PC-9 (cell line): ENCODE results near the gene PRAMEF9. TPM values are rescaled to one million over a fixed set of nuclear protein-coding genes. Genes with fewer than 3 reads are reported as not detected.
"Not testable (repeated sequence)": the region's sequence is repeated elsewhere in the genome, so short reads cannot be mapped to it uniquely, and the experiment has no call there.

Experiments
- Bru-seq: library from RNA; stranded (reverse); fragments of 400-500 nt; gene quantifications from one replicate; lab custom pipeline; 2021; lab: Mats Ljungman, UMichigan
- BruChase-seq, 2 experiments: library from RNA; stranded (reverse); fragments of 400-500 nt; gene quantifications; one replicate each; lab custom pipeline; 2021; lab: Mats Ljungman, UMichigan
- BruUV-seq: library from RNA; stranded (reverse); fragments of 400-500 nt; replicated peaks from 2 replicates; lab custom pipeline; 2021; lab: Mats Ljungman, UMichigan
- CTCF ChIA-PET: fragments of 300-600 bp; sonication (Branson Sonifier 250); formaldehyde crosslinking; loops from one replicate; lab custom pipeline; 2022; ENCODE audit warnings: antibody characterized with exemption; lab: Charles Lee
- POLR2A ChIA-PET: fragments of 300-600 bp; sonication (Branson Sonifier 250); formaldehyde crosslinking; loops from one replicate; lab custom pipeline; 2022; ENCODE audit warnings: antibody characterized with exemption; ENCODE audit not compliant: unreplicated experiment; lab: Charles Lee
- DNase-seq, 2 experiments: peaks; one replicate each; pipeline versions ENCODE4 v3.0.0 to v3.0.0-alpha.2; 2015 to 2022; ENCODE audit warnings: mixed read lengths in 1 of 2
- H2AFZ ChIP-seq: fragments of 200-600 bp; sonication (generic); 2 replicates; pipeline ENCODE4 v1.8.1; 2017; ENCODE audit warnings: antibody characterized with exemption
- H3F3A ChIP-seq: fragments of 200-600 bp; sonication (generic); 2 replicates; pipeline ENCODE4 v1.8.1; 2017; ENCODE audit warnings: antibody characterized with exemption, mild to moderate bottlenecking, low read depth; ENCODE audit not compliant: insufficient read depth
- H3K27ac ChIP-seq: fragments of 200-600 bp; sonication (generic); 2 replicates; pipeline ENCODE4 v1.6.1; 2016; ENCODE audit warnings: mixed run types
- H3K27me3 ChIP-seq: fragments of 200-600 bp; sonication (generic); 2 replicates; pipeline ENCODE4 v1.6.1; 2016; ENCODE audit warnings: low read depth, mixed run types; ENCODE audit not compliant: insufficient read depth
- H3K36me3 ChIP-seq: fragments of 200-600 bp; sonication (generic); 2 replicates; pipeline ENCODE4 v1.6.1; 2016; ENCODE audit warnings: low read depth, mixed run types
- H3K4me1 ChIP-seq: fragments of 200-600 bp; sonication (generic); replicated peaks from 2 replicates; pipeline ENCODE4 v1.6.1; 2016; ENCODE audit warnings: mixed run types; ENCODE audit not compliant: insufficient read depth
- H3K4me2 ChIP-seq: fragments of 200-600 bp; sonication (generic); 2 replicates; pipeline ENCODE4 v1.6.1; 2017; ENCODE audit warnings: mixed run types
- H3K4me3 ChIP-seq: fragments of 200-600 bp; sonication (generic); 2 replicates; pipeline ENCODE4 v1.6.1; 2016; ENCODE audit warnings: mixed run types
- H3K79me2 ChIP-seq: fragments of 200-600 bp; sonication (generic); 2 replicates; pipeline ENCODE4 v1.6.1; 2017; ENCODE audit warnings: low read depth, mixed run types
- H3K9me2 ChIP-seq: fragments of 200-600 bp; sonication (generic); 2 replicates; pipeline ENCODE4 v1.8.1; 2017; ENCODE audit warnings: mild to moderate bottlenecking; ENCODE audit not compliant: insufficient read depth
- H3K9me3 ChIP-seq: fragments of 200-600 bp; sonication (generic); 2 replicates; pipeline ENCODE4 v1.8.1; 2016; ENCODE audit warnings: low read depth; ENCODE audit not compliant: insufficient read depth
- H4K20me1 ChIP-seq: fragments of 200-600 bp; sonication (generic); 2 replicates; pipeline ENCODE4 v1.8.1; 2017; ENCODE audit not compliant: insufficient read depth
- intact Hi-C: fragments of 100-400 bp; cut with micrococcal nuclease; formaldehyde crosslinking; loops from one replicate; pipeline ENCODE4 v1.10.0; 2022; ENCODE audit not compliant: unreplicated experiment
- long read RNA-seq: library from polyadenylated mRNA; stranded (forward); transcript quantifications from one replicate; pipeline ENCODE4 v2.0.0, GENCODE V29; 2022
- total RNA-seq: library from RNA; stranded (reverse); gene quantifications from 2 replicates; pipeline ENCODE4 v1.2.3, GENCODE V29; 2021

Gene PRAMEF9
- total RNA-seq (not detected in 2 replicates), Bru-seq, nascent RNA (not detected), BruChase-seq, experiment 1, labeled RNA remaining after a 2-hour chase (not detected), BruChase-seq, experiment 2, labeled RNA remaining after a 6-hour chase (not detected)
- long read RNA-seq, result 0 reads

GRCh38 chr1:13171548-13171947 is at the start of gene PRAMEF9:
TSS of gene PRAMEF9 (plus strand) at chr1:13171848. CDS start at chr1:13175281, 3,433 bp downstream.
- H3K9me3 ChIP-seq, result not testable (repeated sequence)

GRCh38 chr1:13155909-13156308 is 15.7 kb upstream of the PRAMEF9 start, which contains the start of gene PRAMEF26:
TSS of gene PRAMEF26 (minus strand) at chr1:13156009. CDS start at chr1:13153095, 2,914 bp downstream.
- H3K27me3 ChIP-seq, H3K27ac ChIP-seq, H3K4me3 ChIP-seq, H2AFZ ChIP-seq, H3K36me3 ChIP-seq, DNase-seq, H3K79me2 ChIP-seq, H3K4me2 ChIP-seq, CTCF ChIA-PET, H4K20me1 ChIP-seq, intact Hi-C loops, POLR2A ChIA-PET, H3K9me2 ChIP-seq, BruUV-seq, H3K9me3 ChIP-seq, H3K4me1 ChIP-seq, H3F3A ChIP-seq: not testable (repeated sequence)

More at GRCh38 chr1:13171548-13171947, at the start of gene PRAMEF9:
- POLR2A ChIA-PET, H3K4me3 ChIP-seq, BruUV-seq, H3K4me2 ChIP-seq, H3K79me2 ChIP-seq, H3K36me3 ChIP-seq, H3K4me1 ChIP-seq, H3K27ac ChIP-seq, intact Hi-C loops, CTCF ChIA-PET, H2AFZ ChIP-seq, DNase-seq, H4K20me1 ChIP-seq, H3F3A ChIP-seq, H3K27me3 ChIP-seq, H3K9me2 ChIP-seq: not testable (repeated sequence)

GRCh38 chr1:13165531-13165930 is 6.1 kb upstream of the PRAMEF9 start, which contains the start of gene HNRNPCL4:
TSS of gene HNRNPCL4 (minus strand) at chr1:13165631. CDS start at chr1:13165467, 164 bp downstream.
- BruUV-seq, H3K27ac ChIP-seq, POLR2A ChIA-PET, H3K4me3 ChIP-seq, H3K79me2 ChIP-seq, H3K4me2 ChIP-seq, H3K9me2 ChIP-seq, intact Hi-C loops, H3K9me3 ChIP-seq, CTCF ChIA-PET, H3K4me1 ChIP-seq, H3K27me3 ChIP-seq, H2AFZ ChIP-seq, H4K20me1 ChIP-seq, H3F3A ChIP-seq, DNase-seq, H3K36me3 ChIP-seq: not testable (repeated sequence)

- H3K9me3 ChIP-seq, intact Hi-C loops, POLR2A ChIA-PET, H3K79me2 ChIP-seq, H3K9me2 ChIP-seq, BruUV-seq, H3F3A ChIP-seq, H4K20me1 ChIP-seq, CTCF ChIA-PET, H3K4me1 ChIP-seq, H3K4me2 ChIP-seq, DNase-seq, H2AFZ ChIP-seq, H3K27me3 ChIP-seq, H3K27ac ChIP-seq, H3K36me3 ChIP-seq, H3K4me3 ChIP-seq: not testable (repeated sequence)
These were observed 29.7 kb downstream of the PRAMEF9 start, which contains the start of gene PRAMEF13 for GRCh38 chr1:13201309-13201708. TSS of gene PRAMEF13 (minus strand) at chr1:13201409. CDS start at chr1:13199589, 1,820 bp downstream.

- H3K9me2 ChIP-seq, BruUV-seq, POLR2A ChIA-PET, H3K79me2 ChIP-seq, CTCF ChIA-PET, H3F3A ChIP-seq, H2AFZ ChIP-seq, H3K4me2 ChIP-seq, H4K20me1 ChIP-seq, DNase-seq, H3K27me3 ChIP-seq, H3K9me3 ChIP-seq, H3K27ac ChIP-seq, H3K4me1 ChIP-seq, H3K36me3 ChIP-seq, intact Hi-C loops, H3K4me3 ChIP-seq: not testable (repeated sequence)
These were observed 37.1 kb downstream of the PRAMEF9 start for GRCh38 chr1:13208712-13209111.

GRCh38 chr1:13216619-13217018 is 45.0 kb downstream of the PRAMEF9 start:
- H3K9me2 ChIP-seq, H3K79me2 ChIP-seq, H3K9me3 ChIP-seq, H3F3A ChIP-seq, POLR2A ChIA-PET, H4K20me1 ChIP-seq, H2AFZ ChIP-seq, BruUV-seq, intact Hi-C loops, H3K4me3 ChIP-seq, DNase-seq, H3K4me1 ChIP-seq, CTCF ChIA-PET, H3K36me3 ChIP-seq, H3K4me2 ChIP-seq, H3K27me3 ChIP-seq, H3K27ac ChIP-seq: not testable (repeated sequence)

GRCh38 chr1:13219203-13219602 is 47.6 kb downstream of the PRAMEF9 start:
- H3K9me2 ChIP-seq, DNase-seq, CTCF ChIA-PET, H3K9me3 ChIP-seq, H3K4me2 ChIP-seq, H3F3A ChIP-seq, H3K27ac ChIP-seq, H3K4me1 ChIP-seq, H3K4me3 ChIP-seq, H3K27me3 ChIP-seq, H3K36me3 ChIP-seq, POLR2A ChIA-PET, H4K20me1 ChIP-seq, H2AFZ ChIP-seq, H3K79me2 ChIP-seq, intact Hi-C loops, BruUV-seq: not testable (repeated sequence)
